H1 (cell line): Measurements from ENCODE around the gene RHD. TPM values are rescaled to one million over a fixed set of nuclear protein-coding genes. Genes with fewer than 3 reads are reported as not detected.

Experiments
- CHD1 ChIP-seq: IDR thresholded peaks from 2 replicates; pipeline ENCODE4 v1.6.1; 2012; ENCODE audit warnings: low read depth, low read length, improper control_type of control experiment
- CHD7 ChIP-seq: fragments of 300-600 bp; sonication (generic); IDR thresholded peaks from 2 replicates; pipeline ENCODE4 v1.7.1; 2012; ENCODE audit warnings: low read length, moderate library complexity, mild to moderate bottlenecking, inconsistent platforms; ENCODE audit not compliant: insufficient replicate concordance
- EP300 ChIP-seq, 2 experiments: IDR thresholded peaks; 1 replicate in 1 of 2; 2 replicates in 1 of 2; pipeline ENCODE4 v1.6.1; 2011 to 2012; ENCODE audit warnings: low read depth in 2 of 2, low read length in 2 of 2, mild to moderate bottlenecking in 2 of 2, borderline replicate concordance in 1 of 2, inconsistent platforms in 1 of 2, moderate library complexity in 1 of 2
- GABPA ChIP-seq: IDR thresholded peaks from 2 replicates; pipeline ENCODE4 v1.6.1; 2011; ENCODE audit warnings: mild to moderate bottlenecking, low read length, moderate library complexity, borderline replicate concordance; ENCODE audit not compliant: insufficient read depth
- KDM5A ChIP-seq: fragments of 200-600 bp; IDR thresholded peaks from 2 replicates; pipeline ENCODE4 v1.7.1; 2012; ENCODE audit warnings: mild to moderate bottlenecking, low read length, inconsistent platforms, mixed read lengths
- NRF1 ChIP-seq: IDR thresholded peaks from 2 replicates; pipeline ENCODE4 v1.6.1; 2011; ENCODE audit warnings: mild to moderate bottlenecking, low read depth, low read length, improper control_type of control experiment
- RBBP5 ChIP-seq: IDR thresholded peaks from 2 replicates; pipeline ENCODE4 v1.7.1; 2012; ENCODE audit warnings: low read depth, mild to moderate bottlenecking, inconsistent platforms, low read length, moderate library complexity, borderline replicate concordance
- RNF2 ChIP-seq: fragments of 200-900, 300-1000 bp; sonication (generic); IDR thresholded peaks from 2 replicates; pipeline ENCODE4 v1.7.1; 2016; ENCODE audit warnings: borderline replicate concordance, low read depth, mild to moderate bottlenecking, antibody characterized with exemption, low read length; ENCODE audit not compliant: poor library complexity, severe bottlenecking; ENCODE audit errors: missing control alignments
- SIRT6 ChIP-seq: IDR thresholded peaks from one replicate; pipeline ENCODE4 v1.7.1; 2012; ENCODE audit warnings: low read length, inconsistent platforms
- polyA plus RNA-seq, 7 experiments: library from polyadenylated mRNA; depleted of rRNA in 3 of 7; stranded (reverse) in 5 of 7; unstranded in 2 of 7; fragments of >200 nt in 5 of 7; fragments of 200-250 nt in 2 of 7; gene quantifications; 1 replicate in 5 of 7; 2 replicates in 1 of 7; 4 replicates in 1 of 7; pipeline versions ENCODE4 v1.2.1 to v1.2.3, GENCODE V29; 2011 to 2013; ENCODE audit warnings: missing spikeins in 2 of 7, mixed read lengths in 2 of 7
- total RNA-seq: library from RNA; stranded (reverse); fragmentation: NEBNext Ultra II Directional; extraction: Animal tissue kit (Norgen Biotek cat#: 25700); gene quantifications from 2 replicates; pipeline ENCODE4 v1.2.1, GENCODE V29; 2021

The RHD gene
- total and polyA plus RNA-seq, 2 of the 8 experiments (the other 6 are each of a cell fraction or from before 2014, with no cell fraction given) = 0.21 TPM; not detected in 1

GRCh38 chr1:25247024-25247828 is 25.1 kb upstream of the RHD start, which contains the start of gene RSRP1 (continued):
- TF ChIP-seq CHD7 (no peak), SIRT6 (no peak), NRF1 (peak; percentile 99), RNF2 (no peak), RBBP5 (no peak; the same call in 1 of the 2 replicates), CHD1 (no peak), EP300 (IDR thresholded peaks at IDR 0.05; ENCODE audit: borderline replicate concordance in 1 of 2, low read depth in 2 of 2, low read length in 2 of 2) (no peak), KDM5A (0 out of 2 replicates have a peak, but pooled peaks have one; percentile 50), GABPA (no peak)
